ENCODE results near the gene CAMK2D. TPM values are rescaled to one million over a fixed set of nuclear protein-coding genes. Genes with fewer than 3 reads are reported as not detected.

Gene CAMK2D
- total RNA-seq, 1 donor from 2014 or later: 19.7 TPM

DNA sequence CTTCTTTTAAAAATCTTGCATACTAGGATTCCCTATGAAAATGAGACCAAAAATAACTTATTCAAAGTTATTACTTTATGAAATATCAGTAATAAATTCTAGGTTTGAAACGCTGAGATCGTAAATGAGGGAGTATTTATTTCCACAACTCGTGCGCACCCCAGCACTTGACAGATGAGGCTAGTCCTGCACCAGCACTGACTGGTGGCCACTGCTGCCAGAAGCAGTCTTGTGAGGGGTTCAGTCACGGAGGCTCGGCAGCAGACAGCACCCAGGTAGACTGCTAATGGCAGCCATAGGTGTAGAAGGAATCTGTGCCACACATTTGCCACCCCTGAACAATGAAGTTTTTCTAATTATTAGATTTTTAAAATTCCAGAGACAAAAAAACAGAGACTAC lies 248.7 kb downstream of the CAMK2D start:
- Mint-ChIP-seq H3K9me3 (ENCODE audit: unreplicated experiment) (no peaks in the 10 kb centered on the region), H3K4me3 (ENCODE audit: unreplicated experiment) (no peak overlapping the region)

DNA sequence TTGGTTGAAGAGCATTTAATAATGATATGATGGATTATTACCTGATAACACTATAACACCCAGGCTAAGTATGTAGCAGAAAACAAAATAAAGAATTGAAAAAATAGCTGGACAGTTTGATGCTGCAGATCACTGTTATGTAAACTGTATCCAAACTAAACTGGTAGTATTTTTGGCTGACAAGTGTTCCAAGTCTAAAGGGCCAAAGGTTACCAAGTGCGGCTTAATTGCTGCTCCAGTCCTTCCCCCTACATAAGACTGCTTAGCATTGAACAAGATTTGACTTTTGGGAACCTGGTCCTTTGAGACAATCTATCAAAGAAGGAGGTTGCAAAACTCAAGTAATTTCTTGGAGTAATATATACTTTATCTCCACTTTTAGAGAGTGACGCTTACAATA lies 249.6 kb downstream of the CAMK2D start:
- TF ChIP-seq, protein P1, sequence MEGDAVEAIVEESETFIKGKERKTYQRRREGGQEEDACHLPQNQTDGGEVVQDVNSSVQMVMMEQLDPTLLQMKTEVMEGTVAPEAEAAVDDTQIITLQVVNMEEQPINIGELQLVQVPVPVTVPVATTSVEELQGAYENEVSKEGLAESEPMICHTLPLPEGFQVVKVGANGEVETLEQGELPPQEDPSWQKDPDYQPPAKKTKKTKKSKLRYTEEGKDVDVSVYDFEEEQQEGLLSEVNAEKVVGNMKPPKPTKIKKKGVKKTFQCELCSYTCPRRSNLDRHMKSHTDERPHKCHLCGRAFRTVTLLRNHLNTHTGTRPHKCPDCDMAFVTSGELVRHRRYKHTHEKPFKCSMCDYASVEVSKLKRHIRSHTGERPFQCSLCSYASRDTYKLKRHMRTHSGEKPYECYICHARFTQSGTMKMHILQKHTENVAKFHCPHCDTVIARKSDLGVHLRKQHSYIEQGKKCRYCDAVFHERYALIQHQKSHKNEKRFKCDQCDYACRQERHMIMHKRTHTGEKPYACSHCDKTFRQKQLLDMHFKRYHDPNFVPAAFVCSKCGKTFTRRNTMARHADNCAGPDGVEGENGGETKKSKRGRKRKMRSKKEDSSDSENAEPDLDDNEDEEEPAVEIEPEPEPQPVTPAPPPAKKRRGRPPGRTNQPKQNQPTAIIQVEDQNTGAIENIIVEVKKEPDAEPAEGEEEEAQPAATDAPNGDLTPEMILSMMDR (IDR thresholded peaks at IDR 0.05; ENCODE audit: unreplicated experiment): no peak
- H3K9me3 Mint-ChIP-seq (ENCODE audit: unreplicated experiment): no peaks in the 10 kb centered on the region
- no peaks in the 10 kb centered on the region for H3K36me3 Mint-ChIP-seq (ENCODE audit: low read depth, unreplicated experiment)
- H3K4me1 Mint-ChIP-seq (ENCODE audit: unreplicated experiment): no peaks in the 10 kb centered on the region
- no peak overlapping the region for H3K27ac Mint-ChIP-seq (ENCODE audit: unreplicated experiment)
- DNase-seq (ENCODE audit: low spot score): no peak
- no peaks in the 10 kb centered on the region for H3K27me3 Mint-ChIP-seq (ENCODE audit: unreplicated experiment)
- H3K4me3 Mint-ChIP-seq (ENCODE audit: unreplicated experiment): no peak overlapping the region

More for the DNA sequence above, 248.7 kb downstream of the CAMK2D start:
- no peaks in the 10 kb centered on the region for H3K36me3 Mint-ChIP-seq (ENCODE audit: low read depth, unreplicated experiment)
- no peak for DNase-seq (ENCODE audit: low spot score)
- no peaks in the 10 kb centered on the region for H3K4me1 Mint-ChIP-seq (ENCODE audit: unreplicated experiment)
- TF ChIP-seq, protein P1 (IDR thresholded peaks at IDR 0.05; ENCODE audit: unreplicated experiment): no peak
- H3K27me3 Mint-ChIP-seq (ENCODE audit: unreplicated experiment): no peaks in the 10 kb centered on the region
- H3K27ac Mint-ChIP-seq (ENCODE audit: unreplicated experiment): no peak overlapping the region

DNA sequence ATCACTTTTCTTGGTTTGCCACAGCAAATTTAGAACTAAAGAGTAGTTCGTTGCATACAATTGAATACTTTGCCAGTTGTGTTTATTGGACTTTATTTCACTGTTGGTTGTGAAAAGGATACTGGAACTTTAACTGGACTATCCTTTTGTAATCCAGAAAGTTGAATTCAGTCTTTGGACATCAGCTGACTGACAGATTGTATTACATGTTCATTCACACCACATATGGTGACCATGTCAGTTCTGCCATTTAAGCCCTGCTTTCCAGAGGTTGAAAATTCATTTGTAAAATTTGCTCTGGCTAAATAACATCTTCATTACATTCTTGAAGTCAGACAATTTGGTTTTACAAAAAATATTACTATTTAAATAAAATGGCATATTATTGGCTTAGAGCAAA lies 251.7 kb downstream of the CAMK2D start:
- Mint-ChIP-seq H3K4me1 (ENCODE audit: unreplicated experiment) (no peaks in the 10 kb centered on the region), H3K36me3 (ENCODE audit: low read depth, unreplicated experiment) (no peaks in the 10 kb centered on the region), H3K27ac (ENCODE audit: unreplicated experiment) (no peak overlapping the region), H3K4me3 (ENCODE audit: unreplicated experiment) (no peak overlapping the region), H3K9me3 (ENCODE audit: unreplicated experiment) (no peaks in the 10 kb centered on the region), H3K27me3 (ENCODE audit: unreplicated experiment) (no peaks in the 10 kb centered on the region)
- no peak for DNase-seq (ENCODE audit: low spot score)
- TF ChIP-seq, protein P1 (IDR thresholded peaks at IDR 0.05; ENCODE audit: unreplicated experiment): no peak

DNA sequence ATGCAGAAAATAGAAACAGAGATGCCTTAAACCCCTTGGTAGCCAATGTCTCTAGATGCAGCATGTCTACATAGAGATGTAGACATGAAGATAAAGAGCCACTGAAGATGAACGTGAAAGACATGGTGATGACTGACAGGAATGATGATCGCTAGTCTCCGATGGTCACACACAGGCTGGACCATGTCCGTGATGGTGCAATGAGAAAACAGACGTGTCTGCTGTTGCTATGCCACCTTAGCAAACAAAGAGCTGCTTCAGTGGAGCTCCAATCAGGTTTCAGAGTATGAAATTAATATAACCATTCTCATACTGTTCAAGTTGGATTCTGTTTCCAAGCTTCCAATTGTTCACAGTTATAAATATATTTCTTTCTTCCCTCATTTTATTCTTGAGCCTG lies 256.5 kb downstream of the CAMK2D start:
- Mint-ChIP-seq H3K4me3 (ENCODE audit: unreplicated experiment) (no peak overlapping the region), H3K27me3 (ENCODE audit: unreplicated experiment) (peaks cover 1% of the 10 kb centered on the region)
- TF ChIP-seq, protein P1 (IDR thresholded peaks at IDR 0.05; ENCODE audit: unreplicated experiment): no peak

DNA sequence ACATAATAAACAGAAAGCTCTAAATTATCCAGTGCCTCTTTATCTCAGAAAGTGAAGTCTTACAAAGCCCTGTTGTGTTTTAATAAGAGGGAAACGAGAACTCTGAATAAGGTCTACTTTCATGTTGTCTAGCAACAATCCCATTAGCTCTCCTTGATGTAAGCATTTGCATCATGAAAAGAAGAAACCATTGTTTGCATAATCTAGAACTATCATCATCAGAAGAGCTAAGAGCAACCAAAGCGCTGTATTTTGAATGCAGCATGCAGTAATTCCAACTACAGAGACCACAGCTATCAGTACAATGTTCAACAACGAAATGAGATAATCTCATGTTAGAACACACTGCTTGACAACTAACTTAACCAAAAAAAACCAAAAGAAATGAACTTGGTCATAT lies 257.1 kb downstream of the CAMK2D start:
- Mint-ChIP-seq H3K27me3 (ENCODE audit: unreplicated experiment) (peaks cover 1% of the 10 kb centered on the region), H3K4me3 (ENCODE audit: unreplicated experiment) (no peak overlapping the region), H3K27ac (ENCODE audit: unreplicated experiment) (no peak overlapping the region), H3K9me3 (ENCODE audit: unreplicated experiment) (no peaks in the 10 kb centered on the region), H3K36me3 (ENCODE audit: low read depth, unreplicated experiment) (no peaks in the 10 kb centered on the region), H3K4me1 (ENCODE audit: unreplicated experiment) (no peaks in the 10 kb centered on the region)
- TF ChIP-seq, protein P1 (IDR thresholded peaks at IDR 0.05; ENCODE audit: unreplicated experiment): no peak
- DNase-seq (ENCODE audit: low spot score): no peak

More for the DNA sequence above, 256.5 kb downstream of the CAMK2D start:
- no peaks in the 10 kb centered on the region for H3K4me1 Mint-ChIP-seq (ENCODE audit: unreplicated experiment)
- H3K9me3 Mint-ChIP-seq (ENCODE audit: unreplicated experiment): no peaks in the 10 kb centered on the region
- no peak overlapping the region for H3K27ac Mint-ChIP-seq (ENCODE audit: unreplicated experiment)
- no peaks in the 10 kb centered on the region for H3K36me3 Mint-ChIP-seq (ENCODE audit: low read depth, unreplicated experiment)
- DNase-seq (ENCODE audit: low spot score): no peak

Data from endothelial cell (in vitro differentiated cells).